Astrocyte (in vitro differentiated cells and primary cell): ENCODE data around the gene CIAO2B.

Source experiments
- EZH2 ChIP-seq: IDR thresholded peaks from 2 replicates; pipeline ENCODE4 v1.6.1; 2012; ENCODE audit warnings: mild to moderate bottlenecking, low read length, inconsistent platforms; ENCODE audit not compliant: insufficient read depth
- TF ChIP-seq, protein P1 (sequence below): IDR thresholded peaks from 2 replicates; pipeline ENCODE4 v1.5.1; 2011; ENCODE audit warnings: low read depth, mild to moderate bottlenecking, inconsistent platforms, low read length, moderate library complexity; ENCODE audit not compliant: insufficient read depth

DNA sequence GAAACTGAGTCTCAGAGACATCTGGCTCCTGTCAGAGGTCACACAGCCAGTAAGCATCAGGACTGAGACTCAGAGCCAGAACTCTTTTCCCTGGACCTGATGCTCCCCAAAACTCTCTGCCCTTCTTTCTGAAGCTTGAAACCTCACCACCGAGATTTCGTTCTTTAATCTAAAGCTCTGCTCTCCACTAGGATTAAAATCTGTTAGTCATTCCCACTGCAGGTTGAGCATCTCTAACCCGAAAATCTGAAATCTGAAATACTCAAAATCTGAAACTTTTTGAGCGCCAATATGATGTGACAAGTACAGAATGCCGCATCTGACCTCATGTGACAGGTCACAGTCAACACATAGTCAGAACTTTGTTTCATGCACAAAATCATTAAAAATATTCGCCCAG lies 17.7 kb downstream of the CIAO2B start:
- TF ChIP-seq, protein P1, sequence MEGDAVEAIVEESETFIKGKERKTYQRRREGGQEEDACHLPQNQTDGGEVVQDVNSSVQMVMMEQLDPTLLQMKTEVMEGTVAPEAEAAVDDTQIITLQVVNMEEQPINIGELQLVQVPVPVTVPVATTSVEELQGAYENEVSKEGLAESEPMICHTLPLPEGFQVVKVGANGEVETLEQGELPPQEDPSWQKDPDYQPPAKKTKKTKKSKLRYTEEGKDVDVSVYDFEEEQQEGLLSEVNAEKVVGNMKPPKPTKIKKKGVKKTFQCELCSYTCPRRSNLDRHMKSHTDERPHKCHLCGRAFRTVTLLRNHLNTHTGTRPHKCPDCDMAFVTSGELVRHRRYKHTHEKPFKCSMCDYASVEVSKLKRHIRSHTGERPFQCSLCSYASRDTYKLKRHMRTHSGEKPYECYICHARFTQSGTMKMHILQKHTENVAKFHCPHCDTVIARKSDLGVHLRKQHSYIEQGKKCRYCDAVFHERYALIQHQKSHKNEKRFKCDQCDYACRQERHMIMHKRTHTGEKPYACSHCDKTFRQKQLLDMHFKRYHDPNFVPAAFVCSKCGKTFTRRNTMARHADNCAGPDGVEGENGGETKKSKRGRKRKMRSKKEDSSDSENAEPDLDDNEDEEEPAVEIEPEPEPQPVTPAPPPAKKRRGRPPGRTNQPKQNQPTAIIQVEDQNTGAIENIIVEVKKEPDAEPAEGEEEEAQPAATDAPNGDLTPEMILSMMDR: no peak
- no peak for TF ChIP-seq EZH2
